ENCODE results near the gene LPCAT3. TPM values are rescaled to one million over a fixed set of nuclear protein-coding genes. Genes with fewer than 3 reads are reported as not detected.
"Not testable (repeated sequence)": the region's sequence is repeated elsewhere in the genome, so short reads cannot be mapped to it uniquely, and the experiment has no call there.

LPCAT3 gene
- total RNA-seq, 4 donors from 2014 or later, result 41.7 to 58.2 (median 47.9) TPM

GRCh38 chr12:7047306-7047705 is 29.0 kb upstream of the LPCAT3 start:
- TF ChIP-seq CTCF (IDR thresholded peaks at IDR 0.05), result no peak
- DNase-seq (ENCODE audit: low spot score), result no peak
- no peak for ATAC-seq (ENCODE audit: low FRiP score)

GRCh38 chr12:7046383-7047105 is 28.3 kb upstream of the LPCAT3 start:
- no peak for ATAC-seq (ENCODE audit: low FRiP score)
- no peak for TF ChIP-seq CTCF (IDR thresholded peaks at IDR 0.05)
- no peak for DNase-seq (ENCODE audit: low spot score)

- no peak for ATAC-seq (ENCODE audit: low FRiP score)
- no peak for DNase-seq (ENCODE audit: low spot score)
- no peak for TF ChIP-seq CTCF (IDR thresholded peaks at IDR 0.05)
Measured at GRCh38 chr12:7045913-7046312, 27.6 kb upstream of the LPCAT3 start.

- no peak for TF ChIP-seq CTCF (IDR thresholded peaks at IDR 0.05)
- peak; percentile 87 for ATAC-seq (ENCODE audit: low FRiP score)
- DNase-seq (ENCODE audit: low spot score), result no peak
Measured at GRCh38 chr12:7042842-7043241, 24.6 kb upstream of the LPCAT3 start.

- ATAC-seq (ENCODE audit: low FRiP score) (no peak), DNase-seq (ENCODE audit: low spot score) (no peak)
- no peak for TF ChIP-seq CTCF (IDR thresholded peaks at IDR 0.05)
Measured at GRCh38 chr12:7039403-7039802, 21.1 kb upstream of the LPCAT3 start.

- no peak for DNase-seq (ENCODE audit: low spot score)
- no peak for TF ChIP-seq CTCF (IDR thresholded peaks at IDR 0.05)
- ATAC-seq (ENCODE audit: low FRiP score), result no peak
Measured at GRCh38 chr12:7038591-7038990, 20.3 kb upstream of the LPCAT3 start.

GRCh38 chr12:7037411-7037810 is 19.1 kb upstream of the LPCAT3 start:
- ATAC-seq (ENCODE audit: low FRiP score); DNase-seq (ENCODE audit: low spot score): not testable (repeated sequence)

All from omental fat pad (tissue), 4 donors.